Measurements from ENCODE around the gene TFB1M. TPM values are rescaled to one million over a fixed set of nuclear protein-coding genes. Genes with fewer than 3 reads are reported as not detected.

Gene TFB1M
- total RNA-seq, 1 experiment from 2014 or later, result 26.1 TPM

DNA sequence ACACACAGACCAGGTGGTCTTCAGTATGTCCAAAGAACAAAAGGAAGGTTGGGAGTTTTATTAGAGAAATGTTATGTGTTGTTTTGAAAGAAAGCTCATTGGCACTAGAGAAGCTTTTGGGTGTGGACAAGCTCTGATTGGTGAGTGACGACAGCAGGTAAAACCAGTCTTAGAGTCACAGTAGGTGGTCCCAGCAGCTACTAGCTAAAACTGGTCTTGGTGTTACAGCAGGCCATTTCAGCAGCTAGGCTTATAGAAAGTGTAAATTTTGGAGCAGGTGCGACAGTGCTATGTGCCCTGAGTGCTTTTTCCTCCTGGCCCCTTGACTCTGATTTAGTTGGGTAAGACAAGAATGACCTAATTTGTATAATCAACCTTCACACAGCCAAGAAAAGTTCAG, 46.9 kb downstream of the TFB1M start:
- no peak for DNase-seq (ENCODE audit: extremely low read depth, low read depth)

DNA sequence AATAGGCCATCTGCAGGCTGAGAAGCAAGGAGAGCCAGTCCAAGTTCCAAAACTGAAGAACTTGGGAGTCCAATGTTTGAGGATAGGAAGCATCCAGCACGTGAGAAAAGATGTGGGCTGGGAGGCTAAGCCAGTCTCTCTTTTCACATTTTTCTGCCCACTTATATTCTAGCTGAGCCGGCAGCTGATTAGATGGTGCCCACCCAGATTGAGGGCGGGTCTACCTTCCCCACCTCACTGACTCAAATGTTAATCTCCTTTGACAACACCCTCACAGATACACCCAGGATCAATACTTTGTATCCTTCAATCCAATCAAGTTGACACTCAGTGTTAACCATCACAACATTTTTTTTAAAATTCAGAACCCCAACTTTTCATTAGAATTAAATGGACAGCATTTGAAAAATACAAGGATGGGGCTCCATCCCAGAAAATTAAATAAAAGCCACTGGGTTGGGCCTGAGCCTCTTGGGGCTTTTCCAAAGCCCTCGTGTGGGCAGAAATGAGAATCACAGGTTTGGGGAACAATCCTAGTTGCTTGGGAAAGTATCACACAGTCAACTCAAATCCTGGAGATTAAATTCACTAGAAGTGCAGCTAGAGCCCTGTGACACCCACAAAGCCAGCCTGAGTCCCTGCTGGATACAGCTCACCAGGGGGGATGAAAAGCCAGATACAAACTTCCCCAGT, 48.3 kb downstream of the TFB1M start:
- DNase-seq (ENCODE audit: extremely low read depth, low read depth), result no peak

DNA sequence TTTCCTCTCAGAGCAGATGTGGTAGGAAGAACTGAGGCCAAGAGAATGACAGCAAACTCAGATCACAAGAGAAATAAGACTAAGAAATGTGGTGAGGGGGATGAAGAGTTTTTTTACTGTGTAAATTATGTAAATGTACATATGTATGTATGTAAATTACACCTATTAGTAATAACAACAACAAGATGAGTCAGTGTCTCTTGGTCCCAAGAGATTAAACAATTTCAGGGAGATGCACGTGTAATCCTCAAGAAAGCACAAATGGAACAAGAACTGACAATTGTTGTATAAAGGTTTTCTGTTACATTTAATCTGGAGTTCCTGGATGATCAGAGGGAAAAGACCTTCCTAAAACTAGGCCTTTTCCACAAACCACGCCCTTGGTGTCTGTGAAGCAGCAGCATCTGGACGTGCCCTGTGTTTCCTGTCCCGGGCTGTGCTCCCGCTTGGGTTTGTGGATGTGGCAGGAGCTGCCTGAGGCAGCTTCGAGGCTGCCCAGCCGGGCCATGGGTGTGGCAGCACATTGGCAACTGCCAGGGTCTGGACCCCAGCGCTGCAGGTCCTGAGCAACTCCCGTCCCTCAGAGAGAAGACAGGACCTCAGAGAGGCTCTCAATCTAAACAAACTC, 49.5 kb downstream of the TFB1M start:
- no peak for DNase-seq (ENCODE audit: extremely low read depth, low read depth)

DNA sequence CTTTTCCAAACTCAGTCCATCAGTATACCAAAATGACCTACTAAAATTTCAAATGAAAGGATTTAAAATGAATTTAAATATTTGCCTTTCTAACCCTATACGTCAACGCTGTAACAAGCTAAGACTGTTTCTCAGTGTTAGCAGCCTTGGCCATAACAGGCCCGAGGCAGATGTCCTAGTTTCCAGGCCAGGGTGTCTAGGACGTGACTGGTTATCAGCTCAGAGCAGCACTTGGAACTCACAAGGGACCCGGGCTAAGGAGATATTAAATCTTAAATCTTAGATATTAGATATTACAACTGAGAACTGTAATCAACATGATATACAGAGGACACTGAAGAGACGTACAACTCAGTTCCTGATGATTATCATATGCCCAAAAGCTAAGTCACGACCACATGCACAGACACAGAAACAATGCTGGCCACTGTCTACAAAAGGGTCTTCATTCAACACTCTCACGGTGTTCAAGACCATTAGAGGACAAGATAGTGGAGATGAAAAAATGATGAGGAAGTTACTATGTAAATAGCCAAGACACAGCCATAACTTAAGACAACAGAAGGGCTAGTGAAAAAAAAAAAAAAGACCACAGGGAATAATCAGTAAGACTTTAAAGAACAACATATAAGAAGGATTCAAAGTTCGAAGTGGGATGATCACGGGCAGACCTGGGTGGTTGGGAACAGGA, 50.8 kb downstream of the TFB1M start, which contains the start of gene CLDN20:
TSS of gene CLDN20 (plus strand) at position 641 of the 691 bp plus-strand sequence. CDS start 11,707 bp downstream, outside the sequence.
- no peak for DNase-seq (ENCODE audit: extremely low read depth, low read depth)

DNA sequence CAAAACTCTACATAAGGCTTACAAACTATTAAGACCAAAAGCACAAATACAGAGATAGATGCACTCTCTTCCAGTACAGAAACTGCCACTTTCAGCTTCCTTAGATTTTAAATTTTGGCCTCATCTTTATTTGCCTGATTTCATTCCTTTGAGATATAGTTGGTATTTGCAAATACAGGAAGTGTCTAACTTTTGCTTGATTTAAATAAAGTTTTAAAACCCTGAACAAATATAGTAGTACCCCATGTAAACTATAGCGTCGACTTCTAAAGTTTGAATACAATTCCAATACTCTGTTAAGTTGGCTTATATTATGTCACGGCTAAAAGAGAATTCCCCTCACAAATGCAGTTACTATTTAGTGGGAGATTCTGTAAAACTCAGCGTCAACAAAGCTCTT, 51.6 kb downstream of the TFB1M start:
- no peak for DNase-seq (ENCODE audit: extremely low read depth, low read depth)

DNA sequence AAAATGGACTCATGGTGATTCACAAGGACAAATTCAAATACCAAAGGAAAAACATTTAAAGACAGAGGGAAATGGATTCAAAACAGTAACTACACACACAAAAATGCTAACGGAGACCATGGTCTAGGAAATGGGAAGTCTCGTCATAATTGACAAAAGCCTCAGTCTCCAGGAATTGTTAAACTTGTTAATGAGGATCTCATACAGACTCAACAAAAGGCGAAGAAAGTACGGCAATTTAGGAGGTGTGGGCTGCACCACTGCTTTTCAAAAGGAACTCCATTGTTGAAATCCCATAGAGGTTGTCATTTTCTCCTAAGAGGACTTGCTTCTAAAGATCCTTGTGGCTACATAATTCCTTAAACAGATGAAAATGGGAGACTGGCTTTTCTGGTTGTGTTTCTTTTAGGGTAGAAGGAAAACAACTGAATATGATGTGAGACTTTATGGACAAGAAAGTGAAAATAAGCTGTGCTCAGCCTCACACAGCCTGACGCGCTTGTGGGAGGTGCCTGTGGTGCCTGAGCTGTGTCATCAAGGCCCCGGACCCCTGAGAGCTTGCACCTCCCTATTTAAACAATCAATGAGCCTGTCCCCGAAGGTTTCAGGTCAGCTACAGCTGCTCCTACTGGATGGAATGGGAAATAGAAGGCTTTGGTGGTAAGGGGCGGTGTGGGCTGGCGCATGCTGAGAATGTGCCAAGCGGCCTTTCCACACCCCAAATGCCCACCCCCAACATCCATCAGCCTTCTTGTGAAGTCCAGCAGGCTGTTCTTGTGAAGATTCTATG, 53.0 kb downstream of the TFB1M start:
- no peak for DNase-seq (ENCODE audit: extremely low read depth, low read depth)

DNA sequence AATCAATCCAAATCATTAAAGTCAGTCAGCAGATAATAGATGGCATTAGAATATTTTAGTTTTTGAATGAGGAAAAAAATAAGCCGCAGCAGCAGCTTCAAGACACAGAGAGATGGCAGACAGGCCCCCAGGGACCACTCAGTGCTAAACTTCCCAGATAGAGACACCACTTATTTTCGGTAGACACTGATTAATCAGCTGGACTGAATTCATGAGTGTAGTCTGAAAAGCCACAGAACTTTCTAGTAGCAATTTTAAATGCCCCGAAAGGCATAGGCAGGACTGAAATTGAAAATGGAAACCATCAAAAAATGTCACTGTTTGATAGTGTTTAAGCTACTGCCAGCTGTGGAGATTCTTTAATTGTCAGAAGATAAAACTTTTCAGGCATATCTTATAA, 53.6 kb downstream of the TFB1M start:
- DNase-seq (ENCODE audit: extremely low read depth, low read depth), result no peak

DNA sequence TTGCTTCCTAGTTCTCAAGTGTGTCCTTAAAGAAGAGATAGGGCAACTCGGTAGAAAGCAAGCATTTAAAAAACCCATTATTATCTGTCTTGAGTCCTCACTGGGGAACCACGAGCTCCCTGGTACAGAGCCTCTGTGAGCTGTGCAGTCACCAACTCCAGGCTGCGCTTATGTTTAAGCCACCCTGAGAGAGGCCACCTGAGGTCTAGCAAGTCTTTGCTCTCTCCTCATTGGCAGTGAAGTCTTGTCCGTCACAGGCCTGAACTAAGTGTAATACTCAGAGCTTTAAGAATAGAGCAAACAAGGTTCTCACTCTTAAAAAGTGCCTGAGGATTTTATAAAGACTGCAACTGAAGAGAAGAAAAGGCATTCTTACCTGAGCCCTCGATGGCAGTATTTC, 54.4 kb downstream of the TFB1M start:
- no peak for DNase-seq (ENCODE audit: extremely low read depth, low read depth)

DNA sequence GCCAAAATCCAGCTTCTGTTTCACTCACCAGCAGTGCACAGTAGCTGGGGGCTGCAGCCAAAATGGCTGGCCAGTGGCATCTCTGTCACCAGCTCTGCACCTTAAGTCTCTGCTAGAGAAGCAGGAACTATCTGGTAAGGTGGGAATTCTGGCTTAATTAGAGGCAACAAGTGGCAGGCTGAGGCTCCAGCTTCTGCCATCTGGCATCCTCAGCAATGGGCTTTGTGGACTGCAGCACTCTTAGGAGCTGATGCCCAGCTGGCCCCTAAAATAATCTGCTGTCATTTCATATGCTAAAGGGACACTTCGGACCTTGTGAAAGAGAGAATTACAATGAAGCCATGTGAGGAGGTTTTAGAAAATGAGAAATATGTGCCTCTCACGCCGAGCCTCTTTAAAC, 55.1 kb downstream of the TFB1M start:
- DNase-seq (ENCODE audit: extremely low read depth, low read depth), result no peak

DNA sequence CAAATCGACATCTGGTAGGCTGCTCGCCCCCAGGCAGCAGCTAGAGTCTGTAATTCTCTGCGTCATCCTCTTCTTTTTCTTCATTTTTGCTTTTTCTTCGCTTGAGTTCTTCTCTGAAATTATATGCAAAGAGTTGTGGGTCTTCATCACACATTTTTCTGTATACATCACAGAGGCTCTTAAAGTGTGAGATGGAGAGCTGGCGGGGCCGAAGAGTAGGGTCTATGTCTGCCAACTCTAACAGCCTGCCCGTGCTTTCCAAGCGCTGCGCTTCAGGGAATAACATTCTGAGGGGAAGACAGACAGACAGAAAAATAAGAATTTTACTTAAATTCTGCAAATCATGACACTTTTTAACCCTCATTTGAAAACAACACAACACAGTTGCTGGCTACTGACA, 56.5 kb downstream of the TFB1M start:
- DNase-seq (ENCODE audit: extremely low read depth, low read depth), result no peak

DNA sequence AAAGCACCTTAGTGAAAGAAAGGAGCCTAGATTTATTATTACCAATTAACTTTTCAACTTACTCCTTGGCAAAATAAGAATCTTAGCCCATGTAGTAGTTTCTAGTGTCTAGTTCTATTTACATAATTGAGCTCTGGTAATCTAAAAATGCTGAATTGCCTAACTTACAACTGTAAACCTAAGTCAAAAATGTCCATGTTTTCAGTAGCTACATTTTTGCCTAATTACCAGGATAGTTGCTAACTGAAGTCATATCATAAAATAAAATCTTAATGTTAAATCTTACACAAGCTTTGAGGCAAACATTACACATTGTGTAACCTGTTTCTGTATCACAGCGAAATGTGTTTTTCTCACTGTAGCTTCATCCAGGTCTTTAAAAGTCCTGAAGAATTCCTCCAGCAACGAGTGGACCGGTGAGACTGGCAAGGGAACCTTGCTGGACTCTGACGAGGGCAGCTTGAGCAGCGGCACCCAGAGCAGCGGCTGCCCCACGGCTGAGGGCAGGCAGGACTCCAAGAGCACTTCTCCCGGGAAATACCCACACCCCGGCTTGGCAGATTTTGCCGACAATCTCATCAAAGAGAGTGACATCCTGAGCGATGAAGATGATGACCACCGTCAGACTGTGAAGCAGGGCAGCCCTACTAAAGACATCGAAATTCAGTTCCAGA, 58.0 kb downstream of the TFB1M start:
- no peak for DNase-seq (ENCODE audit: extremely low read depth, low read depth)

DNA sequence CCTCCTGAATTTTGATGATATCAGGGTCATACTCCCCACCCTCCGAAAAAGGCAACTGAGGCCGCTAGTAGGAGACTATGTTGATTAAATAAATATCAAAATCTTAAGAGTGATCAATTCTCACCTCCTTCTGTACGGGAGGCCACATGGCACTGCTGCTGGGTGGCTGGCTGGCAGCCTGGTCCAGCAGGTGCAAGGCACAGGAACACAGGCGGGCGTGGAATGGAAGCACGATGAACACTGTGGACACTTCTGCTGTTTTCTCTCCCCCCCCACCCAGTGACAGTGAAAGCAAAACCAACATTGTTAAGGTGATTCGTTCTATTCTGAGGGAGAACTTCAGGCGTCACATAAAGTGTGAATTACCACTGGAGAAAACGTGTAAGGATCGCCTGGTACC, 60.1 kb downstream of the TFB1M start:
- DNase-seq (ENCODE audit: extremely low read depth, low read depth), result no peak

DNA sequence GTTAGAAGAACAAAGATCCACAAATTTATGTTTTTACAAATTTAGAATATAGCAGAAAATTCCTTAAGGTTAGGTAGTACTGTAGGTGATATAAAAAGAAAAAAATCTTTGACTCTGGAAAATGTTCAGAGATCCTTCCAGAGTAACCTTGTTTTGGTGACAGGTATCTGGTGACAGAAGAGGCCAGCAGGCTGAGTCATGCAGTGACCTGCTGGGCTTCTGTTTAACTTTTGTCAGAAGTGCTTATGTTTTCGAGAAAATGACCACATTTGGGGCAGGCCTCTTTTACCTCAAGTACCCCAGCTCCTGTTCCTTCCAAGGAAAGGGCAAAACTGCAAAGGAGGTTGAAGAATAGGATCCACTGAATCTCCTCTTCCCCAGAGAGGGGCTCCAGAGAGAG, 60.9 kb downstream of the TFB1M start:
- no peak for DNase-seq (ENCODE audit: extremely low read depth, low read depth)

DNA sequence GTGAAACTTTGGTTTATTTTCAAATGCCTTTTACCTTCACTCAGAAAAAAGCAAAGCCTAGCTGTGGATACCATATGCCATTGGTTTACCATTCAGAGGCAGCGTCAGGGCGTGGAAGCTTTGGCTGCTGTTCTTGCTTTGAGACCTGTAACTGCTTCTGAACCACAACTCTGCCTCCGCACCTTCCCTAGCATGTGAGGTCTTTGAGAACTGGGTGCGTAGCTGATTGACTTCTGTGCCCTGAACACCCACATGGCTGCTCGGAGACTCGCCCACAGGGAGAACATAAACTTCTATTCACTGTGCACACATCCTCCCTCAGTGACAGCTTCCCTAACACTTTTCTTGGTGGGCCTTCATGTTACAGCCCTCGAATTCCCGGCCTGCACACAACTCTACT, 61.7 kb downstream of the TFB1M start:
- no peak for DNase-seq (ENCODE audit: extremely low read depth, low read depth)

DNA sequence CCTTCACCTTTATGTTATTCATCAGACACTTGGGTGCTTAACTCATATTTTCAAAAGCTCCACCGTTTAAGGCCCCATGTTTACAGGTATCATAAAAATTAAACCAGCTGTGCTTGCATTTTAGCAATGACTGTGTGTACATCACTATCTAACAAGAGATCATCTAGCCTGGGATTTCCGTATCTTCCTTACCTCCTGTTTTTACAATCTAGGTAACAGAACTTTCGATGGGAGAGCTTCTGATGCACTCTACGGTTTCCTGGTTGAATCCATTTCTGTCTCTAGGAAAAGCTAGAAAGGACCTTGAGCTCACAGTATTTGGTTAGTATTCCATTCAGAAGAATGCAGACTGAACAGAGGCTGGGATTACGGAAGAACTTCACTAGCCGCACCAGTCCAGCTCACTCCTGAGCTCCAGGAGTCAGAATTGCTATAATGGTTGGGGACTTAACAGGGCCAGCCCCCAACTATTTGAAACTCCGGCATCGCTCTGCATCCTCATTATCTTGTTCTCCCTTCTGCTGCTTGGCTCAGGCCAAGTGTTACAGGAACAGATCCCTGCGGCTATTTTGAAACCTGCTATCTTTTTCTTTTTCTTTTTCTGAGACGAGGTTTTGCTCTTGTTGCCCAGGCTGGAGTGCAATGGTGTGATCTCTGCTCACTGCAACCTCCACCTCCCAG, 63.4 kb downstream of the TFB1M start:
- DNase-seq (ENCODE audit: extremely low read depth, low read depth), result no peak

DNA sequence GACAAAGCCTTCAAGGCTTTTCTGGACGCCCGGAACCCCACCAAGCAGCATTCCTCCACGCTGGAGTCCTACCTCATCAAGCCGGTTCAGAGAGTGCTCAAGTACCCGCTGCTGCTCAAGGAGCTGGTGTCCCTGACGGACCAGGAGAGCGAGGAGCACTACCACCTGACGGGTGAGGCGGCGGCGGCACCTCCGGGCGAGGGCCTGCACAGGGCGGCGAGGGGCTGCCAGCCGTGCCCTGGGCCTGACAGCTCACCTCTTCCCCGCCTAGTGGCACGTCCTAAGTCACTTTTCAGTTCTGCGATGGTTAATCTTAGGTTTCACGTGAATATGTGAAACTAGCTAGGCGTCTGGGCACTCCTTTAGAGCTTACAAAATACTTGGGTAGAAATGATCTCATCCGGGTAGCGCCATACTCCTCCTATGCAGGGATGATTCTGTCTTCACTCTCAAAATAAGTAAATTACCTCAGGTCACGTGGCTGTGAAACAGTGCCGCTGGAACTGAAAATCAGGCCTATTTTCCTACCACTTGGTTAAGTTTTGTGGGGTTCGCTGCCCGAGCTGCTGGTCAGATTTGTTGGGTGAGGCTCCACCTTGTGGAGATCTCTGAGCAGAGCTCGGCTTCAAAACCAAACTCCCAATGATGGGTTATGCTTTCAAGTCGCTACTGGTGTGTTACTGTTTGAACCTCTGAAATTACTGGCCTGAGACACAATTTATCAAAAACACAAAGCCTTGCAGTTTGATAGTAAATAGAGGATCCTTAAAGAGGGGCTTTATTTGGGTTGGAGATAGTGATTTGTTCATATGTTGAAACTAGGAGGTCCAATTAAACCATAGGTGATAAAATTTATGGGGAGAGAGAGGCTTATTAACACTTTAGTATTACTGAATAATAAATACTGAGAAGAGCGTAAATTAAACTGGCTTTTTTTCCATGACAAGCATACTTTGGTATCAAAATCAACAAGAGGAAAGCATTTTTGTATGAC, 66.0 kb downstream of the TFB1M start:
- peak; percentile 41 for DNase-seq (ENCODE audit: extremely low read depth, low read depth)

DNA sequence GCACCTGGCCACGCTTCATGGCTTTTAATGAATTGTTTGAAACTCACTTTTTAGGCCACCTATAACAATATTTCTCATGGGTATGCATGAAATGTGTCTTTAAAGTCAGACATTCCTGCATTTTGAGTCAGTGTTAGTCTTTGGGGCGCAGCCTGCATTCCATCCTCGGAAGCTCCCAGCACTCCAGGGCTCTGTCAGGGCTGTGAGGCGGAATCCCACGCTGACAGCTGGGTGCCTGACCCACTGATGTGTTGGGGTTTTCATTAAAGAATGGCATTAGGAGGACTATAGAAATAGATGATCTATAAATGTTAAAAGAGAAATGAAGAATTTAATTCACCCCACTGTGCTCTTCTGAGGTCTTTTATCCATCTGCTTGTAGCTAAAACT, 66.7 kb downstream of the TFB1M start:
- peak; percentile 31 for DNase-seq (ENCODE audit: extremely low read depth, low read depth)

DNA sequence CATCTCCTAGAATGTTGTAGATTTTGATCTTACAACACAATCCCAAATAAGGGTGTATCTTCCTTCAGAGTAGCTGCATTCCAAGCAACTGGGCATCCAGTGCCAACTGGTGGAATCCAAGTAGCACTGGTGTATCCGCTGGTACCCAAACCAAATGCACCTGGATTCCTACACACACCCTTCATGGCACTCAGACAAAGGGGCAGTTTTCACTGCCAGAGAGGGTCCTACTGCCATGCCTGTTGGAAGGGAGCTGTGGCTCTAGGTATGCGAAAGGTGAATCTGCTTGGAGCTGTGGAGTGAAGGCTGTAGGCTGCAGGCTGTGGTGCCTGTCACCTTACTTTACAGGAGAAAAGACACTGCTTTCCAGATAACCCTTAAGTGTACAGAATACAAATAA, 67.5 kb downstream of the TFB1M start:
- no peak for DNase-seq (ENCODE audit: extremely low read depth, low read depth)

DNA sequence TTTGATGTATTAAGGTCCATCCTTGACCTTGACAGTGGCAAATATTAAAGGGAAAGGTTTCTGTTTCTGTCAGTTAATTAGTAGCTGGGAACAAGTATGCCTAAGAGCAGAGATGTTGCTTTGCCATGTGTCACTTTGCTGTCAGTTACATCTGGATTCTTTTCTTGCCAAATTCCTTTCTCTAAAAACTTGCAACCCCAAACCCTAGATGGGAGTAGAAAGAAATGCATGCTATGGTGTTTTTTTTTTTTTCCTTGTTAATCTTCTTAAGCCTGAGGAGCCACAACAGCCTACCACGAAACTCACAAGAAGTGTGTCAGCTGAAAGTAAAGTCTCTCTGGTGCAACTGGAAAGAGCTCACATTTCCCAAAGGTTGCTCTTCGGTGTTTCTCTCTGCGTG, 68.5 kb downstream of the TFB1M start:
- DNase-seq (ENCODE audit: extremely low read depth, low read depth), result no peak
